Measurements from ENCODE around the gene MEGF10. TPM values are rescaled to one million over a fixed set of nuclear protein-coding genes. Genes with fewer than 3 reads are reported as not detected.

MEGF10 gene
- total and polyA plus RNA-seq, 12 donors = 0.94 to 45.1 (median 9.1) TPM

- DNase-seq = no peak
- Histone ChIP-seq H3K4me1 (replicated peaks in 1 of 2) (no peaks in the 10 kb centered on the region), H3K4me3 (no peak overlapping the region), H3K27me3 (no peaks in the 10 kb centered on the region), H3K36me3 (replicated peaks in 1 of 2) (no peaks in the 10 kb centered on the region), H3K9me3 (replicated peaks in 1 of 3) (no peaks in the 10 kb centered on the region), H3K27ac (no peak overlapping the region)
- WGBS, 4 donors = 35 to 46% (median 43%) methylated on average over 2 of the region's 2 CpGs
- intact Hi-C loops (cut with DNase I) = no loop called here
- TF ChIP-seq POLR2A (IDR thresholded peaks at IDR 0.05) = no peak
- TF ChIP-seq CTCF (IDR thresholded peaks at IDR 0.05) = no peak
Observed at GRCh38 chr5:127508644-127509373, 218.2 kb downstream of the MEGF10 start.

Small RNA genes lying within 50 kb of the gene (small RNA-seq; reads per million reads assigned to genes)
- 0 reads per million in 2 donors for gene AC010424.1

Other genes with a start within 250 kb of the MEGF10 start
- gene C5orf63, start 217.3 kb upstream of the MEGF10 start, total RNA-seq = 10 to 100 TPM in 1 of 9 donors, 1 to 10 TPM in 7, not detected in 1; 1.6 to 11.4 (median 5.4) TPM
- gene C5orf63, start 217.3 kb upstream of the MEGF10 start, polyA plus RNA-seq = 1 to 10 TPM; 3.1 to 4.3 (median 3.4) TPM
- gene PRRC1, start 226.8 kb downstream of the MEGF10 start, total RNA-seq = 10 to 100 TPM; 21.0 to 81.4 (median 52.2) TPM
- gene PRRC1, start 226.8 kb downstream of the MEGF10 start, polyA plus RNA-seq = 100 to 1,000 TPM in 1 of 3 donors, 10 to 100 TPM in 2; 19.1 to 128 (median 25.6) TPM